KBM-7 (cell line): Measurements from ENCODE around the gene B3GAT2.
"Not testable (repeated sequence)": the region's sequence is repeated elsewhere in the genome, so short reads cannot be mapped to it uniquely, and the experiment has no call there.

Source experiments
- DNase-seq: peaks from one replicate; pipeline ENCODE4 v3.0.0-alpha.2; 2015
- in situ Hi-C: fragments of 300-500 bp; cut with MboI; formaldehyde crosslinking; loops from 2 replicates; pipeline ENCODE4 v1.14.3; 2020; ENCODE audit warnings: low sequenced_read_pairs, low pct_unique_long_range_greater_than_20kb, mixed read lengths

B3GAT2 gene, protein sequence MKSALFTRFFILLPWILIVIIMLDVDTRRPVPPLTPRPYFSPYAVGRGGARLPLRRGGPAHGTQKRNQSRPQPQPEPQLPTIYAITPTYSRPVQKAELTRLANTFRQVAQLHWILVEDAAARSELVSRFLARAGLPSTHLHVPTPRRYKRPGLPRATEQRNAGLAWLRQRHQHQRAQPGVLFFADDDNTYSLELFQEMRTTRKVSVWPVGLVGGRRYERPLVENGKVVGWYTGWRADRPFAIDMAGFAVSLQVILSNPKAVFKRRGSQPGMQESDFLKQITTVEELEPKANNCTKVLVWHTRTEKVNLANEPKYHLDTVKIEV

GRCh38 chr6:70956451-70957283 lies at the start of gene B3GAT2:
TSS of gene B3GAT2 (minus strand) at chr6:70957060. CDS start at chr6:70956429, 631 bp downstream.
- peak; percentile 9 for DNase-seq
- in situ Hi-C loops = no loop called here

DNA sequence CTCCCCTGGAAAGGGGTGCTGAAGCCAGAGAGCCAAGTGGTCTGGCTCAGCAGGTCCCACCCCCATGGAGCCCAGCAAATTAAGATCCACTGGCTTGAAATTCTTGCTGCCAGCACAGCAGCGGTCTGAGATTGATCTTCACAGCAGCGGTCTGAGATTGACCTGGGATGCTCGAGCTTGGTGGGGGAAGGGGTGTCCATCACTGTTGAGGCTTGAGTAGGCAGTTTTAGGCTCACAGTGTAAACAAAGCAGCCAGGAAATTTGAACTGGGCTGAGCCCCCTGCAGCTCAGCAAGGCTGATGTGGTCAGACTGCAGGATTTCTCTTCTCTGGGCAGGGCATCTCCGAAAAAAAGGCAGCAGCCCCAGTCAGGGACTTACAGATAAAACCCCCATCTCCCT lies 41.3 kb upstream of the B3GAT2 start:
- no peak for DNase-seq
- in situ Hi-C loops = no loop called here

DNA sequence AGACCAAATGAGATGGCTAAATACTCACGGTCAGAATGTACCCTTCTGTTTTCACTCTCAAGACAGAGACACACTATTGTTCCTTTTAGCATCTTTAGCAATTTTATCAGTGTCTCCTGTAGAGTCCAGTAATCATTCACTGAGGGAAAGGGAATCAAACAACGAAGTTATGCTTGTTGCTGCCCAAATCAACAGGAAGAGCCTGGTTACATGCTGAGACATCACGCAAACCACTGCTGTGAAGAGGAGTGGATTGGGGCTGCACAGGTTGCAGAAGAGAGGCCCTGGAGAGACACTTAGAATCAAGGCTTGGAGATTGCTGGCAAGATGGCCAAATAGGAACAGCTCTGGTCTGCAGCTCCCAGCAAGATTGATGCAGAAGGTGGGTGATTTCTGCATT lies 40.5 kb upstream of the B3GAT2 start:
- DNase-seq = no peak
- in situ Hi-C loops = no loop called here

DNA sequence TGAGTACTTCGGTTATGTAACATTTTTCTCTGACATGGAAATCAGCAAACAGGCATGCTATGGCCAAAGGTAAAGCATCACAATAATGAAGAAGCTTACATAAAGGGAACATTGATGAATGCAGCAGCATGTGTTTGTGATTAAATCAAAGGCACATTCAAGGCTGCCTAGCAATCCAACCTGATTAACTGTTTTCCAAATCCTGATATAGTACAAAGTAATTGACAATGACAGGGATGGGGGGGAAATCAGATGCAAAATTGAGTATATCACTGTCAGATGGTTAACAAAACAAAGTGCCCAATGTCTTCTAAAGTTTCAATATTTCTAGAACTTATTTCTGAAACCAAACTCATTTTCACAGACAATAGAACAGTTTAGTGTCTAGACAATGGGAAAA lies 39.2 kb upstream of the B3GAT2 start:
- in situ Hi-C loops = no loop called here
- DNase-seq = no peak

DNA sequence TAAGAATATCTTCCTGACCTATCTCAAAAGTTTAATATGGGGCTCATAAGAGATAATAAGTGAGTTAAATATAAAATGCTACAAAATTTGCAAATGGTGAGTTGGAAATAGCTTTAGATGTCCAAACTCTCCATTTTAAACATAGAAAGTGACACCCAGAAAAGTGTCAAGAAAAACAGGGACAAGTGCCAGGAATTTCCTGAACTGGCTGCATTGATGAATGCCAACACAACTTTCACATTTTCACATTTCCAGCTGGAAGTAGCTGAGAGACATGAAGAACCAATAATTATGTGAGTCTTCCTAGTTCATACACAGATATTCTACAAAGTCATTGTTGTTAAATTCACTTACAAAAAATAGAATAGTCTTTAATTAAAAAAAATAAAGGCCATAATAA lies 38.6 kb upstream of the B3GAT2 start:
- no peak for DNase-seq
- in situ Hi-C loops = no loop called here

GRCh38 chr6:70991253-70991652 lies 34.4 kb upstream of the B3GAT2 start:
- in situ Hi-C loops = no loop called here
- no peak for DNase-seq

DNA sequence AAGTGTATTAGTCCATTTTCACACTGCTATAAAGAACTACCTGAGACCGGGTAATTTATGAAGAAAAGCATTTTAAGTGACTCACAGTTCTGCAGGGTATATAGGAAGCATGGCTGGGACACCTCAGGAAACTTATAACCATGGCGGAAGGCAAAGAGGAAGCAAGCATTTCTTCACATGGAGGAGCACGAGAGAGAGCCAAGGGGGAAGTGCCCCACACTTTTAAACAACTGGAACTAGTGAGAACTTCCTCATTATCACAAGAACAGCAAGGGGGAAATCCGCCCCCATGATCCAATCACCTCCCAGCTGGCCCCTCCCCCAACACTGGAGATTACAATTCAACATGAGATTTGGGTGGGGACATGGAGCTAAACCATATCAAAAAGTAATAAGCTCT lies 28.3 kb upstream of the B3GAT2 start:
- DNase-seq = peak; percentile 75
- in situ Hi-C loops = no loop called here

DNA sequence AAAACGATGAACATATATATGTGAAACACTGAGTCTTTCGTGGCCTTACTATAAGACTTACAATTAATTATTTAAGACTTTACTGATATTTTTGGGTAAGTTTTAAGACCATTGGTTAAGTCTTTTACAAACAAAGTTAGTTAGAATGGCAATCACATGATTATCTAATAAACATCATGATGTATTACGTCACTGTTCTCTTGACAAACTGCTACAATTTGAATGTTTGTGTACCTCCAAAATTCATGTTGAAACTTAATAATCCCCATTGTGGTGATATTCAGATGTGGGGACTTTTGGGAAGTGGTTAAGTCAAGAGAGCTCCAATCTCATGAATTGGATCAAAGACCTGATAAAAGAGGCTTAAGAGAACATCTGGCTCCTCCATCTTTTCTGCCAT lies 25.9 kb upstream of the B3GAT2 start:
- DNase-seq = no peak
- in situ Hi-C loops = no loop called here

GRCh38 chr6:70980727-70981126 lies 23.9 kb upstream of the B3GAT2 start:
- no peak for DNase-seq
- in situ Hi-C loops = no loop called here

DNA sequence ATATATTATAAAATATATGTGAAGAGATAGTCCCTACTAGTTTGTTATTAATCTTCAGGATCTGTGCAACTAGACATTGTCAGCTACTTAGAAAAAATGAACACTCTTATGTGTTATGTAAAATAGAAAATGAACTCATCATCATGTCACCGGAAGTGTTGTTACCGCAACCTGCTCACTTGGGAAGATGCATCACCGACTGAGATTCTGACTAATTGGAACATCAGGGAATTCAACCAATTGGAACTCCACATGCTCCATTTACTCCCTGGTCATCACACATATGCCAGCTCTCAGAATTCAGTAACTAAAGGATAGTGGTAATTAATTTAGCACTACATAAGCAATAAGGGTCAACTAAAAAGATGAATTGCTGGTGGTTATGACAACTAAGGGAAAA lies 16.7 kb upstream of the B3GAT2 start:
- no peak for DNase-seq

DNA sequence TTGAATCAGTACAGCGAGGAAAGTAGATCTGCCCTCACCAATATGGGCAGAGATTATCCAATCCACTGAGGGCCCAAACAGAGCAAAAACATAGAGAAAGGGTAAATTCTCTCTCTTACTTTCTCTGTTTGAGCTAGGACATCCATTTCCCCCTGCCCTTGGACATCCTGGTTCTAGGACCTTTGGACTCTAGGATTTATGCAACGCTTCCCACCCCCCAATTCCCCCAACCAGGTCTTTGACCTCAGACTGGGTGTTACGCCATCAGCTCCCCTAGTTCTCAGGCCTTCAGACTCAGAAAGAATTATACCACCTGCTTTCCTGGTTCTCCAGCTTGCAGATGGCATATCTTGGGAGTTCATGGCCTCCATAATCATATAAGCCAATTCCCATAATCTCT lies 10.2 kb upstream of the B3GAT2 start:
- no peak for DNase-seq

More for the DNA sequence above, 16.7 kb upstream of the B3GAT2 start:
- in situ Hi-C loops = no loop called here

DNA sequence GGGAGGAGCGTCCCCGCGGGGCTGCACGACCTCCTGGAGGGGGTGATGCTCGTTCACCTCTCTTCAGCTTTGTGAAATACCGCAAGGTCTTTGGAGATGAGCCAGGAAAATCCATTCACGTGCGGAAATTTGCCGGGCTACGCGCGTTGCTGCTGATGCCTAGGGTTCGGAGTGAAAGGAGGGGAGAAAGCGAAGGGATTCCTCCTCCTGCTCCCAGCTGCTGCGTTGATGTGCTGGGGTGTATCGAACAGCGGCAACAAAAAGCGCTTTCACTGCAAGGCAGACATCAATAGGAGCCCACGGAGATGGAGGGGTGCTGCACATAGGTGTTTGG lies 391 bp upstream of the B3GAT2 start:
- no peak for DNase-seq
- in situ Hi-C loops = no loop called here

More for the DNA sequence above, 10.2 kb upstream of the B3GAT2 start:
- in situ Hi-C loops = no loop called here

- no peak for DNase-seq
- in situ Hi-C loops = no loop called here
Observed at GRCh38 chr6:70956191-70956450, 739 bp downstream of the B3GAT2 start.

- in situ Hi-C loops = no loop called here
- DNase-seq = peak; percentile 79
Observed at GRCh38 chr6:70955441-70956190, 1.2 kb downstream of the B3GAT2 start.

GRCh38 chr6:70954750-70955149 lies 2.1 kb downstream of the B3GAT2 start:
- no peak for DNase-seq
- in situ Hi-C loops = no loop called here

DNA sequence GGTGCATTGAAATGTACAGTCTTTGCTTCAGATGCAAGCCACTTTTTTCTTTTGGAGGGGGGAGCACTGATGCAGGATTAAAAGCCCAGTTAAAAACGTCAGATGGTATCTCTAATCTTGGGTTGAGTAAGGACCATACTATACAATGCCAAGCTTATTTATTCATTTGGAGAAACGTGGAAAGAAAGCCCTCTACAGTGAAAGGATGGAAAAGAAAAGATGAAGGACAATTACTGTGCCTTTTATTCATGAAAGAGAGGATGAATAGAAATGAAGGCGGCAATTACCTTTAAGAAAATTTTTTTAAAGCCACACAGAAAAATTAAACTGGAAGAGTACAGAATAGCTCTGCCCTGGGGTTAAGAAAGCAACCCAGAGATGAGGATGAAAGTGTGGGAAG lies 2.7 kb downstream of the B3GAT2 start:
- in situ Hi-C loops = no loop called here
- no peak for DNase-seq

DNA sequence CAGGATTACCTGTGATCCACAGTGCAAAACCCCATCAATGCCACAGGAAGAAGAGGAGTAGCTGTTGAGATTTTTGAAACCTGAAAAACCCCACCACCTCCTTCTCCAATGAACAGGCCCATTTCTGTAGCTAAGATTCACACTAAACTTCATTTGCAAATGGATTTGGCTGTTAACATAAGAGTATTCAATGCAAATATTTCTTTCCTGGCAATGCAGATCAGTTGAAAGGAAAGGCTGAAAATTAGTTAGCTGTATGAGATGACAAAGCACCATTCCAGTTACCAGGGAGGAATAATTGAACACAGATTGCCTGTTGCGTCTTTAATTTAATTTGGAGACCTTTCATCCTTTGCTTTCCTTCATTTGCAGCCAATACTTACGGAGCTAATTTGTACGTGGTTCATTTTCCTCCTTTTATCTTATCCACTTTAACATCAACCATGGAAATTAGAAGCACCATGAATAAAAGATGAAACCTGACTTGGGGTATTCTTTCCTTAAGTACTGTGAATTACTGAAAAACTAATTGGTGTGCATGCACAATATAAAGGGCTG lies 4.2 kb downstream of the B3GAT2 start:
- in situ Hi-C loops = no loop called here
- no peak for DNase-seq

- DNase-seq, in situ Hi-C loops: not testable (repeated sequence)
Observed at GRCh38 chr6:70944321-70944720, 12.5 kb downstream of the B3GAT2 start.

GRCh38 chr6:70933853-70934252 lies 23.0 kb downstream of the B3GAT2 start:
- in situ Hi-C loops = no loop called here
- no peak for DNase-seq

DNA sequence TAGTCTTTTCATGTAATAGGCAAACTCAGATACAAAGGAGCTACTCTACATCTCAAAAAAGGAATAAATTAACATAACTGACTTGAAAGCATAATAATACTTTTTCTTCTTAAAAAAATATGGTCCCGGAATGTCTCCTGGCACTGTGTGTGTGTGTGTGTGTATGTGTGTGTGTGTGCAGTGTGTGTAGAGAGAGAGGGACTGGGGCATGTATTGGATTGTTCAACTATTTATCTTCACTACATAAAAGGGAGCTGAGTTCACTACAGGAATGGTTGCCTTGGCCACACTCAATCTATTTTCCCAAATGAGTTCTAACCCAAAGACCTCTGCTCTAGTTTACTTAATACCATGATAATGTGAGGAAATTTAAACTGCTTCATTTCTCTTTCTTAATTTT lies 51.1 kb downstream of the B3GAT2 start:
- in situ Hi-C loops = no loop called here
- DNase-seq = no peak
